22Rv1 (cell line): ENCODE results near the gene DEUP1.

Experiments
- CTCF ChIP-seq: fragments of 450-650 bp; IDR thresholded peaks from 2 replicates; pipeline ENCODE4 v1.5.1; 2017; ENCODE audit warnings: mild to moderate bottlenecking
- ZFX ChIP-seq: fragments of 450-650 bp; IDR thresholded peaks from 2 replicates; pipeline ENCODE4 v1.6.1; 2017; ENCODE audit warnings: antibody characterized with exemption, borderline replicate concordance

- no peak for TF ChIP-seq CTCF
- no peak for TF ChIP-seq ZFX
Measured at GRCh38 chr11:93329936-93330445, 551 bp upstream of the DEUP1 start.
